HG03342 (cell line): Measurements from ENCODE around the gene CNTN4.

ENCODE experiments used
- ATAC-seq: cut with Tn5 transposase; IDR thresholded peaks from one replicate; pipeline ENCODE4 v1.9.1; 2021; ENCODE audit warnings: mild to moderate bottlenecking, moderate library complexity; ENCODE audit not compliant: unreplicated experiment

CNTN4 gene

GRCh38 chr3:2568929-2569328 is 470.3 kb downstream of the CNTN4 start:
- no peak for ATAC-seq

GRCh38 chr3:2577571-2577970 is 478.9 kb downstream of the CNTN4 start:
- no peak for ATAC-seq

- ATAC-seq = no peak
These were observed 479.9 kb downstream of the CNTN4 start for GRCh38 chr3:2578560-2578959.

GRCh38 chr3:2579206-2579605 is 480.5 kb downstream of the CNTN4 start:
- ATAC-seq = no peak

GRCh38 chr3:2583046-2583445 is 484.4 kb downstream of the CNTN4 start:
- ATAC-seq = no peak

GRCh38 chr3:2589336-2589969 is 490.8 kb downstream of the CNTN4 start:
- ATAC-seq = no peak

- ATAC-seq = no peak
These were observed 496.8 kb downstream of the CNTN4 start for GRCh38 chr3:2595486-2595885.

- ATAC-seq = no peak
These were observed 498.9 kb downstream of the CNTN4 start for GRCh38 chr3:2597615-2598014.

GRCh38 chr3:2599471-2599870 is 500.8 kb downstream of the CNTN4 start:
- ATAC-seq = no peak

- no peak for ATAC-seq
These were observed 505.1 kb downstream of the CNTN4 start for GRCh38 chr3:2603692-2604289.

GRCh38 chr3:2614578-2614977 is 515.9 kb downstream of the CNTN4 start:
- ATAC-seq = no peak

- no peak for ATAC-seq
These were observed 516.4 kb downstream of the CNTN4 start for GRCh38 chr3:2615080-2615479.

- no peak for ATAC-seq
These were observed 524.8 kb downstream of the CNTN4 start for GRCh38 chr3:2623436-2623835.

GRCh38 chr3:2628117-2628516 is 529.5 kb downstream of the CNTN4 start:
- ATAC-seq = no peak

- no peak for ATAC-seq
These were observed 536.8 kb downstream of the CNTN4 start for GRCh38 chr3:2635511-2635910.

GRCh38 chr3:2643606-2644005 is 544.9 kb downstream of the CNTN4 start:
- no peak for ATAC-seq

- ATAC-seq = no peak
These were observed 546.3 kb downstream of the CNTN4 start for GRCh38 chr3:2645001-2645400.

GRCh38 chr3:2650746-2651145 is 552.1 kb downstream of the CNTN4 start:
- no peak for ATAC-seq

GRCh38 chr3:2652386-2652785 is 553.7 kb downstream of the CNTN4 start:
- ATAC-seq = no peak

GRCh38 chr3:2653706-2654105 is 555.0 kb downstream of the CNTN4 start:
- no peak for ATAC-seq

GRCh38 chr3:2655229-2655701 is 556.6 kb downstream of the CNTN4 start:
- no peak for ATAC-seq

GRCh38 chr3:2656806-2657777 is 558.4 kb downstream of the CNTN4 start:
- ATAC-seq = no peak
